NCI-H2196 (cell line): ENCODE measurements around the gene IL17F.

Experiments
- DNase-seq: peaks from one replicate; lab custom pipeline; 2025; ENCODE audit not compliant: unreplicated experiment; lab: John Stamatoyannopoulos, UW

The IL17F gene

DNA sequence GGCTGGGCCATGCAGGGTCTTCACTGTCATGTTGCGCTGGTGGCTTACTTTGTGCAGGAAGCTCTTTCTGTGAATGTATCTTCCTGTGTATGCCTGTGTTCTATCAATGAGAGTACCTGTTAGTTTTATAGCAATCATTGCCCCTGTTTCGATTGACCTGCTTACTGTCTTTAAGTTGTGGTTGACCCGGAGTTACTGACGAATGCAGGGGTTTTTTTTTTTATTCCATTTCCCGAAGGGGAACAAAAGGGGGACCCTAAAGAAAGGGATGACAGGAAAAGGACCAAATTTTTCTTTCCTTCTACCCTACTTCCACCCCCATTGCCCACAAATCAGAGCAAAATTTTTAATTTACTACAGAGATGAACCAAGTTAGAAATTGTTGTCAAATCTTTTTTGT is at the start of gene IL17F:
IL17F (minus strand) TSS at position 101 of the 400 bp plus-strand sequence; CDS start at position 30, 71 bp downstream.
- DNase-seq: no peak

GRCh38 chr6:52293067-52293466 is 48.8 kb upstream of the IL17F start:
- peak; percentile 81 for DNase-seq

DNA sequence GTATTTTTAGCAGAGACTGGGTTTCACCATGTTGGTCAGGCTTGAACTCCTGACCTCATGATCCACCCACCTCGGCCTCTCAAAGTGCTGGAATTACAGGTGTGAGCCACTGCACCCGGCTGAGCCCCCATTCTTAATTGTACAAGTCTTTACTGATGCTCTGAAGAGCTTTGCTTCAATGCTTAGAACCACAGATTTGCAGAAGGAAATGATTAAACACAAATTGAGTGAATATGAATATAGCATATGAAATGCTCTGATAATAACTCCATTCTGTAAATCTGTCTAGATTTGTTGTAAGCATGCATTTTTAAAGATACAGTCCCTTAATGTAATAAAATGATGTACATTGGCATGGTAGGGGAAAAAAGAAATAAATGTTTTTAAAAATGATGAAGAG is 44.5 kb upstream of the IL17F start:
- no peak for DNase-seq

DNA sequence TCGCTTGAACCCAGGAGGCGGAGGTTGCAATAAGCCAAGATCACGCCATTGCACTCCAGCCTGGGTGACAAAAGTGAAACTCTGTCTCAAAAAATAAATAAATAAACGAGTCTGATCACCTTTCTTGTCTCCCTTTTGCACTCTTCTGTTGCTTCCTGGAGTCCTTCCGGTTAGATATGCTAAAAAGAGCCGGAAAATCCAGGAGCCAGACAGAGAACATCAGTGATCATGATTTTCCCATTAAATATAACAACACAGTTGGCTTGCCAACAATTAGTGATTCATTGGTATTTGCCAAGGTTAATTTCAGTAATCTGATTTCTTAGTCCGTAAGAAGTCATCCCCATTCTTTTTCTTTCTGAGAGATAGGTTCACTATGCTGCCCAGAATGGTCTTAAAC is 43.9 kb upstream of the IL17F start:
- no peak for DNase-seq

DNA sequence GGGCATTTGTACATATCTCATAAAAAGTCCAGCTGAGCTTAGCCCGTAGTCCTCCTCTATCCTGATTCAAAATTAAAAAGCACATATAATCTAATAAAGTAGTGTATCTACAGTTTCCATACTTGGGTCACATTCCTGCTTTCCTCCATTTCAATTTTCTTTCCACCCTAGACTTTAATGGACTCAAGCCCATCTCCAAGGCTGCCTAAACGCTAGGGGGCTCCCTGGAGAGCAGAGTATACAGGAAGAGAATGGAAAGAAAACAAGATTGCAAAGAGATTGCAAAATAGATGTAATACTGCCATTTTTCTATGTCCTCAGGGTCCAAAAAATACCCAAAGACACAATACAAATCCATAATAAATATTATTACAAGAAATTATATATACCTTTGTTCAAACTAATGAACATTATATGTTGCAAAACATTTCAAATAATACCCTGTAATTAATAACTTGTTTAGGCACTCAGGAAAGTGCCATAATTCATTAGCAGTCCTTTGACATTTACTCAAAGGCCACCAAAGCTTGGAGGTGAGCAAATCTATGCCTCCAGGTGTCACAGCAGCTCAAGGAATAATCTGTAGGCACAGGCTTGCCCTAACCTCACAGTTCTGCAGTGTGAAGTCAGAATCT is 42.6 kb upstream of the IL17F start:
- DNase-seq: peak; percentile 70

- no peak for DNase-seq
These were observed 41.1 kb upstream of the IL17F start for GRCh38 chr6:52285177-52286068.

- peak; percentile 99 for DNase-seq
These were observed 40.3 kb upstream of the IL17F start, which contains the start of gene MCM3 for GRCh38 chr6:52284460-52285176. Gene MCM3, minus strand, starts transcription at chr6:52284742. Its CDS starts 68 bp downstream, at chr6:52284674.

GRCh38 chr6:52284131-52284459 is 39.8 kb upstream of the IL17F start:
- peak; percentile 44 for DNase-seq

GRCh38 chr6:52283111-52283510 is 38.8 kb upstream of the IL17F start:
- no peak for DNase-seq

- DNase-seq: no peak
These were observed 31.8 kb upstream of the IL17F start for GRCh38 chr6:52276130-52276529.

DNA sequence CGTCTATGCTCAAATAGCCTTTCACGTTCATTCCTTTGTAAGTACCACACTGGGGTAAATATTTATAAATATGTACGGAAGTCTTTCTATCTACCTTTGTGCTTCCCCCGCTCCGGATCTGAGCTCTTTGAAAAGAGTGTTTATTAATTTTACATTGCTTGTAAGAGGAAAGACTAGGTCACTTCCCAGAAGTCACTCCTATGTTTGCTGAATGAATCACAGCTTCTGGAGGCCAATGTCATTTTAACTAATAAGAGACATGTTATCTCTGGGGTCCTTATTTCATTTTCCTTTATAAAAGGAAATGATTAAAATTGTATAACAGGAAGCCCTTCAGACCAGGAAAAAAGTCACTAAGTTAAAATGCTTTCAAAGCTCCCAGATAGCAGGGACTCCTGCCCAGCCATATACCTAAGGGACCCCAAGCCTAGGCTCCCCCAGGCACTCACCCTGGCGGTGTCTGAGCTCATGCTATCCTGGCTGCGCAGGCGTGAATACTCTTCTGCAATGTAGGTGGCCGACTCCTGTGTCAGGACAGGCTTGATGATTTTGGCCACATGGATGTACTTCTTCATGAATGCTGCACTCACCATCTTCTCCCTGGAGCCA is 27.7 kb upstream of the IL17F start:
- no peak for DNase-seq

DNA sequence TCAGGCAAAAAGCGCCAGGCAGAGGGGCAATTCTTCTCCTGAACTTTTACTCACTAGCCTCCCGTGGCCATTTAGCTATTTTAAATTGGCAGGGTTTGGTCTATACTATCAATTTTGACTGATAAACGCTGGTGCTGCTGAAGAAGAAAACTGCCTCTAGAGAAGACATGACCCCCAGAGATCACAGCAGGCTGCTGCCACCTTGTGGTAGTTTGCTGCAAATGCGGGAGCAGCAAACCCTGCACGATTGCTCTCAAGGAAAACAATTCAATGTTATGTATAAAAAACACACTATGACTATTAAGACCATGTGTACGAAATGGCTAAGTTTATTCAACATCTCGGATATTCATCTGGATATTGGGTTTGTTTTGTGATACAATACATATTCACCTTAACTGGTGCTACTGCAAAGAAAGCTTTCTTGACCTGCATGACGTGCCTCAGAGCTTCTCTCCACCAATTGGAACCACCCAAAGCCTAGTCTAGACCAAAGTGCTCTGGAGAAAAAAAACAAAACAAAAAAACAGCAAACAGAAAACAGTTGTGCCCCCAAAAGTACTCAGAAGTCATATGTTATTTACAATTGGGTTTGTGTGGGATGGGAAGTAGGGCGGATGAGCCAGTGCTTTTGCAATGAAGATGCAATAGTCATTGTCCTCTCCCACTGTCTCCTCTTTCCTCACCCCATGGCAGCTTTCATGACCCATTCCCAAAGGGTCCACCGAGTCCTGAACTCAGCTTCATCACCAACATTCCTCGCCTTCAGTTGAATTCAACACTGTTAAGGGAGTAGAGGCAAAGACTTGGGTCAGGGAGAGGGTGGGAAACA is 19.6 kb upstream of the IL17F start:
- DNase-seq: peak; percentile 58

GRCh38 chr6:52262620-52263344 is 18.5 kb upstream of the IL17F start:
- no peak for DNase-seq

DNA sequence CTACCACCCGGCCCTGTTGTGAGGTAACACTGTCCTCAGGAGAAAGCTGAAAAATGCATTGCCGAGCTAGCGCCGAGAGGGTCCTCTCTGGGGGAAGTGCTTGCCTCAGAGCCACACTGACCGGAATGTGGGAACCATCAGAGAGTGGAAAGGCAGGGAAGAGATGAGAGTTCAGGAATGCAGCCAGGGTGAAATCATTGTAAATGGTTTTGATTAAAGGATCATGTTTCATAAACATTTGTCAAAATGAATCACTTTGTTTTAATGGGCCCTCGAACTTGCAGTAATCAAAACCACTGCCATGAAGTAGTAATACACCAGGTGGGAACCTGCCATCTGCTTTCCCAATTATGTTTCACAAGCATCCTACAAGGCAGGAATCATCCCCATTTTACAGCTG is 16.9 kb upstream of the IL17F start:
- no peak for DNase-seq

GRCh38 chr6:52260634-52261033 is 16.3 kb upstream of the IL17F start:
- DNase-seq: no peak

GRCh38 chr6:52255434-52255833 is 11.1 kb upstream of the IL17F start:
- no peak for DNase-seq

DNA sequence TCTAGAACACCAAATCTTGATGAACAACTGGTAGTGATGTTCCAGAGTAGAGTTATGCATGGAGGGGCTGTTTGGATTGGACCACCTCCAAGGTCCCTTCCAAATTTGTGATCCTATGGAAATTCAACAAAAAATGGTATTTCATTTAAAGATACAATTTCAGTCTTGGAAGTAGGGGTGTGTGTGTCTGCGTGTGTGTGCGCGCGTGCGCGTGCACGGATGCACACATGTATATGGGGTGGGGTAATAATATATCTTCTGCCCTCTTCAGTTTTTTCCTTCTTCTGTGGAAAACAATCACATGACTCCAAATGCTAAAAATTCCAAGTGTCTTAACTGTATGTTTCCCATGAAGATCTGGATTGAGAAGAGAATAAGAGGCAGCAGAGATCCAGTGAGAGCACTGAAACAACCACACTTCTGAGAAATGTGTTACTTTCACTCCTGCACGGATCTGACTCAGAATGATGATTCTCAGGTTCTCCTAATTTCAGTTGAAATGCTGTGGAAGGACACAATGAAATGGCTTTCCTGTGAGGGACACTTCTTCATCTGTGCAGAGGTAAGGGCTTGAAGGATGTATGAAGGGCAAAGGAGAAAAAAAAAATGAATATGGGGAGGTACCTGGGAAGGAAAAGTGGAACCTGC is 10.6 kb upstream of the IL17F start:
- DNase-seq: no peak

DNA sequence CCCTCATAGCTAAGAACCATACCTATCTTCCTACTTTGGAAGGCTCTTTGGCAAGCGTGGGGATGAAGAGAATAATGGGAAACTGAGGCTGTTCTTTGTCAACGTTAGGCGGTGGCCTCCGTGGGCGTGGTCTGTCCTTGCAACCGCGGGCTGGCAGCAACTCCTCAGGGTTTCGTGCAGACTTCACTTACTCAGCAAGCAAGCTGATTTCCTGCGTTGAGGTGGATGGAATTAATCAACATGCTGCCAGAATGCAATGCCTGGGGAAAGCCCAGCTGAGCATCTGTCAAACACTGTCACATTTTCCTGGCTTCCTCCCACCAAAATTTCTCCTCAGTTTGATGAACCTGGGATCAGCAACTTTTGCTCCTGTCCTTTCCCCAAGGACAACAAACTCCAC is 9.2 kb upstream of the IL17F start:
- DNase-seq: no peak

GRCh38 chr6:52251113-52251512 is 6.8 kb upstream of the IL17F start:
- no peak for DNase-seq
